ENCODE measurements around the gene HOXA11.

HOXA11 gene

DNA sequence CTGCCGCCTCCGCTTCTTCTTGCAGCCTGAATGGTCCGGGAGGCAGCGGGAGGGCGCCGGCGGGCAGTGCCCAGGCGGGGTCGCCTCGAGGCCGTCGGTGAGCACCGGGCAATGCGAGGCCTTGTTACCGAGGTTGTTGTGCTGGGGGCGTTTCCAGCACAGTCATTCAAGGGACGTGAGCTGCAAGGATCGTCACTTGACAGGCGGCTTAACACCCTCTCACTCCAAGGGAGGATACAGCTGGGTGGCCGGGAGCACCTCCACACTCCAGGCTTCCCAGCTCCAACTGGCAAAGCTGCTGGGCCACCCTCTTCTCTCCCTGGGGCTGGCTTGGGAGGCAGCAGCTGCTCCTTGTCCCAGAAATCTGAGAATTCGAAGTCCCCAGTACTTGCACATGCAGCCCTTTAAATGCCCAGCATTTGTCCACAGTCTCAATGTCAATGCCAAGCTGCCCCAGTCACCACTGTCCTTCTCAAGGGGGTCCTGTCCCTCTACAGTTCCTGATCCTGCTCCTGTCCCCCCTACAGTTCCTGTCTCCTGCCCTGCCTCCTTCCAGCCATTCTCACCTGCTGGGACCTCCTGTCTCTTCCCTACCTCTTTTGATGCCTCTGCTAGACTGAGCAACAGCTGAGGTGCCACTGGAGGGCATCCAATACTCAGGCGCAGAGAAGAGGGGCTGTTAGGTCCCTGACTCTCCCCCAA lies 4.4 kb upstream of the HOXA11 start:
- TF ChIP-seq CTCF (IDR thresholded peaks at IDR 0.05): no peak

DNA sequence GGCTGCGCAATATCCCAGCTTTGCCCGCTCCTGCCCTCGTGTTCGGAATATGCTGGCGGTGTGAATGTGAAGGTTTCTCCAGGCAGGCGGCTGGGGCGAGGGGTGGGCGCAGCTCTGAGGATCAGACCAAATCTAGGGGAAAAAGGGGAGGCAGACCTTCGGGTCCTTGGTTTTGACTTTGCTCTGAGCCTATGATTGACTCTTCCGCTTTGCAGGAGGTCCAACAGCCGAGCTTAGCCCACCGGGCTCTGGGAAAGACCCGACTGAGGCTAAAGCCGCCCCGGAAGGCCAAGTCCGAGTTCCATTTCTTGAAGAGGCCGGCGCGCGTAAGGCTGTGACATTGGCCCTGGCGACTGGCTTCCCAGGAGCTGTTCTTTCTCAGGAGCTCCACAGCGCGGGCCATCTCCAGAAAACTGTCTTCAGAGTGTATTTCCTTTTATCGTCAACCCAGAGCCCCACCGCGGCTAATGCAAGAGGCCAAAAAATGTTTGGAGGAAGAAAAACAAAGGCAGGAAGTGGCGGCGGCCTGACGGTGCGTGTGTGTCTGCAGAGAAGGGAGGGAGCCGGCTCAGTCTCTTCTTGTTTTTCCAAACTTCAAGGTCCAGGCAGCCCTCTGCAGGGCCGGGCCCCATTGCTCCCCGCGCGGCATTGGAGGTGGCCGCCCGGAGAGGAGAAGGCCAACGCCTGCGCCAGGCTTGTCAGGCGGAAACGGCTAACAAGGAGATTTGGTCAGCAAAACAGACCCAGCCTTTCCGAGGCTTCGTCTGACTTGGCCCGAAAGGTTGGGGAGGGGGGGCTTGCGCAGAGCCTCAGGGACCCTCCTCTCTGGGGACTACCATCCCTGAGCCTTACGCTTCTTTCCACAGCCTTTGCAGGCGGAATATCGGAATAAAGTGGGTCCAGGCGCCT lies 3.6 kb upstream of the HOXA11 start:
- TF ChIP-seq CTCF (IDR thresholded peaks at IDR 0.05): no peak

- TF ChIP-seq CTCF (IDR thresholded peaks at IDR 0.05): no peak
These were observed 2.7 kb upstream of the HOXA11 start for GRCh38 chr7:27187475-27188385.

GRCh38 chr7:27186668-27187474 lies 1.8 kb upstream of the HOXA11 start:
- TF ChIP-seq CTCF (IDR thresholded peaks at IDR 0.05): no peak

DNA sequence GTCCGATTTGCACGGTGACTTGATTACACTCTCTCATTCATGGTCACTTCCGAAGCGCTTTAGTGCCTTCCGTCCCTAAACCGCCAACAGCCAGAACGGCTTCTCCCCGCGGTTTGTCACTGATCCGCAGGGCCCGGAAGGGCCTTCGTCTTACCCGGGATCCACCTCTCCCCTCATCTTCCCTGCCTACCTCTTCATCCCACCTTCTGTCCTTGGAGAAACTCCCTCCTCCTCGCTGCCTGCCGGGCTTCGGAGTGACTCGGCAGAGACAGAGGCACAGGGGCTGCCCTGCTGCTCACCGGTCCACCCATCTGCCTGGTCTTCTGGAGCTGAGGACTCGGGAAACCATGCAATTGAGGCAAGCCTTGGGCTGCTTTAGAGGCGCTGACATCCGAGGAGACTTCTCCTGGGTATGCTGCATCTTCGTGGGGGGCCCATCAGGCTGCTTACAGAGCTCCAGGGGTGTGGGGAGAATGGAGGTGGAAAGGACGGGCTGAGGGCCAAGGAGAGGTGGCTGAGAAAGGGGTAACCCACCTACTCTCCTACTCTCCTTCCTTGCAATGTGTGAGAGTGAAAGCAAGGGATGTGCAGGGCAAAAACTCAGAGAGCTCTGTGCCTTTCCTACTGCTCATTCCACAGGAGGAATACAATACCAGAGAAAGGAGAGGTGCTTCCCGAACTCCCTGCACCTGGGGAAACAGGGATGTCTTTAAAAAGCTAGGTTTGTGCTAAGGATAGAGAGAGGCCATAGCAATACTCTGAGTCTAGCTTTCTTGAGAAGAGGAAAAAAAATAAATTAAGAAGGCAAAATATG lies 1.0 kb upstream of the HOXA11 start:
- TF ChIP-seq CTCF (IDR thresholded peaks at IDR 0.05): no peak

GRCh38 chr7:27184337-27185012 lies 557 bp downstream of the HOXA11 start:
- TF ChIP-seq CTCF (IDR thresholded peaks at IDR 0.05): no peak

All from LNCAP (cell line).